Endothelial cell of umbilical vein (primary cell): ENCODE data around the gene PARD3B.

ENCODE experiments used
- CTCF ChIP-seq, 2 donors: IDR thresholded peaks; 1 replicate in 1 of 2; 2 replicates in 1 of 2; pipeline ENCODE4 v1.5.1; 2011; ENCODE audit warnings: low read length in 2 of 2, mild to moderate bottlenecking in 2 of 2, moderate library complexity in 2 of 2, control low read depth in 1 of 2, inconsistent platforms in 1 of 2, low read depth in 1 of 2; ENCODE audit not compliant: insufficient read depth in 1 of 2; ENCODE audit errors: extremely low read depth in 1 of 2
- GATA2 ChIP-seq: IDR thresholded peaks from 2 replicates; pipeline ENCODE4 v1.7.0; 2011; ENCODE audit warnings: low read depth, mild to moderate bottlenecking, moderate library complexity, mixed read lengths, low read length; ENCODE audit not compliant: insufficient read length, insufficient read depth
- MYC ChIP-seq: IDR thresholded peaks from one replicate; pipeline ENCODE4 v1.6.1; 2011; ENCODE audit warnings: mild to moderate bottlenecking, low read depth, low read length
- POLR2A ChIP-seq: IDR thresholded peaks from 2 replicates; pipeline ENCODE4 v1.6.1; 2012; ENCODE audit warnings: low read depth, mild to moderate bottlenecking, control low read depth, low read length

GRCh38 chr2:205276116-205276777, 731.0 kb downstream of the PARD3B start:
- no peak for TF ChIP-seq CTCF (IDR thresholded peaks at IDR 0.05; ENCODE audit: extremely low read depth in 1 of 2, insufficient read depth in 1 of 2, low read depth in 1 of 2, low read length in 2 of 2)
- TF ChIP-seq GATA2: no peak
- no peak for TF ChIP-seq POLR2A
- TF ChIP-seq MYC: no peak
